ENCODE measurements around the gene OPCML.

DNA sequence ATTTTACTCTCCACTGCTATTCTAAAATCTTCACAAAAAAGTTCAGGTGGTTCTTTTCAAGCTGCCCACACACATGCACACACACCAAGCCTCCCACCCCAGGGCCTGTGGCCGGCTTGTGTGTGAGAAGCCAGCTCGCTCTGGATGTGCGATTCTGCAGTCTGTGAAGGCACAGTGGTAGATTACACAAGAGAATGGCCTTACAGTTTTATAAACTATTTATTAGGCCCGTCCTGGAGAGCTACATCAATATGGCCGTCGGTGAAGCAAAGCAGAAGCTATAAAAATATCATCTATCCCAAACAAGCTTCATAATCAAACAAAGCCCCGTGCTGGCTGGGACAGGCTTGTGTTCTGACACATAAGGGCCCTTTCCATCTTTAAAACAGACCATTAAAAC lies 240.5 kb downstream of the OPCML start:
- TF ChIP-seq, protein P1, sequence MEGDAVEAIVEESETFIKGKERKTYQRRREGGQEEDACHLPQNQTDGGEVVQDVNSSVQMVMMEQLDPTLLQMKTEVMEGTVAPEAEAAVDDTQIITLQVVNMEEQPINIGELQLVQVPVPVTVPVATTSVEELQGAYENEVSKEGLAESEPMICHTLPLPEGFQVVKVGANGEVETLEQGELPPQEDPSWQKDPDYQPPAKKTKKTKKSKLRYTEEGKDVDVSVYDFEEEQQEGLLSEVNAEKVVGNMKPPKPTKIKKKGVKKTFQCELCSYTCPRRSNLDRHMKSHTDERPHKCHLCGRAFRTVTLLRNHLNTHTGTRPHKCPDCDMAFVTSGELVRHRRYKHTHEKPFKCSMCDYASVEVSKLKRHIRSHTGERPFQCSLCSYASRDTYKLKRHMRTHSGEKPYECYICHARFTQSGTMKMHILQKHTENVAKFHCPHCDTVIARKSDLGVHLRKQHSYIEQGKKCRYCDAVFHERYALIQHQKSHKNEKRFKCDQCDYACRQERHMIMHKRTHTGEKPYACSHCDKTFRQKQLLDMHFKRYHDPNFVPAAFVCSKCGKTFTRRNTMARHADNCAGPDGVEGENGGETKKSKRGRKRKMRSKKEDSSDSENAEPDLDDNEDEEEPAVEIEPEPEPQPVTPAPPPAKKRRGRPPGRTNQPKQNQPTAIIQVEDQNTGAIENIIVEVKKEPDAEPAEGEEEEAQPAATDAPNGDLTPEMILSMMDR (IDR thresholded peaks at IDR 0.05), result no peak
- TF ChIP-seq POLR2AphosphoS5 (IDR thresholded peaks at IDR 0.05; ENCODE audit: low read depth, low read length) (no peak), TCF7L2 (IDR thresholded peaks at IDR 0.05; ENCODE audit: low read depth, low read length) (no peak)
- TF ChIP-seq, protein P2, sequence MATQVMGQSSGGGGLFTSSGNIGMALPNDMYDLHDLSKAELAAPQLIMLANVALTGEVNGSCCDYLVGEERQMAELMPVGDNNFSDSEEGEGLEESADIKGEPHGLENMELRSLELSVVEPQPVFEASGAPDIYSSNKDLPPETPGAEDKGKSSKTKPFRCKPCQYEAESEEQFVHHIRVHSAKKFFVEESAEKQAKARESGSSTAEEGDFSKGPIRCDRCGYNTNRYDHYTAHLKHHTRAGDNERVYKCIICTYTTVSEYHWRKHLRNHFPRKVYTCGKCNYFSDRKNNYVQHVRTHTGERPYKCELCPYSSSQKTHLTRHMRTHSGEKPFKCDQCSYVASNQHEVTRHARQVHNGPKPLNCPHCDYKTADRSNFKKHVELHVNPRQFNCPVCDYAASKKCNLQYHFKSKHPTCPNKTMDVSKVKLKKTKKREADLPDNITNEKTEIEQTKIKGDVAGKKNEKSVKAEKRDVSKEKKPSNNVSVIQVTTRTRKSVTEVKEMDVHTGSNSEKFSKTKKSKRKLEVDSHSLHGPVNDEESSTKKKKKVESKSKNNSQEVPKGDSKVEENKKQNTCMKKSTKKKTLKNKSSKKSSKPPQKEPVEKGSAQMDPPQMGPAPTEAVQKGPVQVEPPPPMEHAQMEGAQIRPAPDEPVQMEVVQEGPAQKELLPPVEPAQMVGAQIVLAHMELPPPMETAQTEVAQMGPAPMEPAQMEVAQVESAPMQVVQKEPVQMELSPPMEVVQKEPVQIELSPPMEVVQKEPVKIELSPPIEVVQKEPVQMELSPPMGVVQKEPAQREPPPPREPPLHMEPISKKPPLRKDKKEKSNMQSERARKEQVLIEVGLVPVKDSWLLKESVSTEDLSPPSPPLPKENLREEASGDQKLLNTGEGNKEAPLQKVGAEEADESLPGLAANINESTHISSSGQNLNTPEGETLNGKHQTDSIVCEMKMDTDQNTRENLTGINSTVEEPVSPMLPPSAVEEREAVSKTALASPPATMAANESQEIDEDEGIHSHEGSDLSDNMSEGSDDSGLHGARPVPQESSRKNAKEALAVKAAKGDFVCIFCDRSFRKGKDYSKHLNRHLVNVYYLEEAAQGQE (IDR thresholded peaks at IDR 0.05; ENCODE audit: insufficient read depth in 1 of 2, low read depth in 2 of 2, low read length in 1 of 2), result no peak
